ENCODE measurements around the gene SLCO3A1. TPM values are rescaled to one million over a fixed set of nuclear protein-coding genes. Genes with fewer than 3 reads are reported as not detected.

Gene SLCO3A1
- total RNA-seq, 1 experiment from 2014 or later = 9.1 TPM

DNA sequence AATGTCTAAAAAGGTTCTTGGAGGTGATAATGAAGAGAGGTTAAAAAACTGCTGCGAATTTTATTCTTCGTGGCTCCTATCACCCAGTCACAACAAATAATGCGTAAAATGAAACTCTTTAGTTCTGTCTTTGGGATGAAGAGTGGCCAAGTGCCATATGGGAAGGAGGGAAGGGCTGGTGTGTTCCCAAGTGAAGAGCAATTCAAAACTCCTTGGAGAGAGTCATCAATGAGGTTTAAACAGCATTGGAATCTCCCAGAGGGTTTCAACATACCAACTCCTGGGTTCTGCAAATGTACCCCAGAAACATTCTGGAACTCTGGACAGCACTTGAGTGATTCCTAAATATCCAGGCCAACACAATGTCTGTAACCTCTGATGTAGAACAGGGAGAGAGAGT is 45.3 kb downstream of the SLCO3A1 start (continued):
- TF ChIP-seq, protein P1, sequence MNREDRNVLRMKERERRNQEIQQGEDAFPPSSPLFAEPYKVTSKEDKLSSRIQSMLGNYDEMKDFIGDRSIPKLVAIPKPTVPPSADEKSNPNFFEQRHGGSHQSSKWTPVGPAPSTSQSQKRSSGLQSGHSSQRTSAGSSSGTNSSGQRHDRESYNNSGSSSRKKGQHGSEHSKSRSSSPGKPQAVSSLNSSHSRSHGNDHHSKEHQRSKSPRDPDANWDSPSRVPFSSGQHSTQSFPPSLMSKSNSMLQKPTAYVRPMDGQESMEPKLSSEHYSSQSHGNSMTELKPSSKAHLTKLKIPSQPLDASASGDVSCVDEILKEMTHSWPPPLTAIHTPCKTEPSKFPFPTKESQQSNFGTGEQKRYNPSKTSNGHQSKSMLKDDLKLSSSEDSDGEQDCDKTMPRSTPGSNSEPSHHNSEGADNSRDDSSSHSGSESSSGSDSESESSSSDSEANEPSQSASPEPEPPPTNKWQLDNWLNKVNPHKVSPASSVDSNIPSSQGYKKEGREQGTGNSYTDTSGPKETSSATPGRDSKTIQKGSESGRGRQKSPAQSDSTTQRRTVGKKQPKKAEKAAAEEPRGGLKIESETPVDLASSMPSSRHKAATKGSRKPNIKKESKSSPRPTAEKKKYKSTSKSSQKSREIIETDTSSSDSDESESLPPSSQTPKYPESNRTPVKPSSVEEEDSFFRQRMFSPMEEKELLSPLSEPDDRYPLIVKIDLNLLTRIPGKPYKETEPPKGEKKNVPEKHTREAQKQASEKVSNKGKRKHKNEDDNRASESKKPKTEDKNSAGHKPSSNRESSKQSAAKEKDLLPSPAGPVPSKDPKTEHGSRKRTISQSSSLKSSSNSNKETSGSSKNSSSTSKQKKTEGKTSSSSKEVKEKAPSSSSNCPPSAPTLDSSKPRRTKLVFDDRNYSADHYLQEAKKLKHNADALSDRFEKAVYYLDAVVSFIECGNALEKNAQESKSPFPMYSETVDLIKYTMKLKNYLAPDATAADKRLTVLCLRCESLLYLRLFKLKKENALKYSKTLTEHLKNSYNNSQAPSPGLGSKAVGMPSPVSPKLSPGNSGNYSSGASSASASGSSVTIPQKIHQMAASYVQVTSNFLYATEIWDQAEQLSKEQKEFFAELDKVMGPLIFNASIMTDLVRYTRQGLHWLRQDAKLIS (CRISPR knock-in tag; IDR thresholded peaks at IDR 0.05; ENCODE audit: borderline replicate concordance) = no peak

DNA sequence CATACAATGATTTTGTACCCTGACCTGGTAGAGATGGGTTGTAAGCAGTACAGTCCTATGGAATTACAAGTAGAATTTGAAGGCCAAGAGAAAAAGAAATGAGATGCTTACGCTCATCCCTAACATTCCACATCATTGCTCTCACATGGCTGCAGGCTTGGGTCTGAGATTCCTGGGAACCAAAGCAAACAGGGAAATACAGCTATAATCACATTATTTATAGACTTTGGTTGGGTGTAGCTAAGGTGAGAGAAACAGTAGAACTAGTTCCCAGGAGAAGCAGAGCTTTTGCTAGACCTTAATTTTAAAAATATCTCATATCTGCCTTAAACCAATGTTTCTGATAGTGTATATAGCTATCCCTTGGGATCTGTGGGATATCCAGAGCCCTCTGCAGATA is 51.4 kb downstream of the SLCO3A1 start:
- ChIA-PET CTCF (interaction anchor here (1.0 kb wide), 1 partner anchor 42 kb away, joined by 3 read pairs; no protein-coding TSS in a partner anchor), POLR2A (no interaction called here)
- ATAC-seq = no peak
- no peak overlapping the region for H3K4me3 Mint-ChIP-seq
- H3K4me1 Mint-ChIP-seq = peaks cover 20% of the 10 kb centered on the region
- no peaks in the 10 kb centered on the region for H3K36me3 Mint-ChIP-seq
- no peak overlapping the region for H3K27ac Mint-ChIP-seq
- H3K27me3 Mint-ChIP-seq (ENCODE audit: low read depth) = no peaks in the 10 kb centered on the region
- 0 out of 2 replicates have a peak, but pooled peaks cover 3% of the 10 kb centered on the region for H3K9me3 Mint-ChIP-seq
- DNase-seq (ENCODE audit: low spot score) = no peak
- TF ChIP-seq, protein P2, sequence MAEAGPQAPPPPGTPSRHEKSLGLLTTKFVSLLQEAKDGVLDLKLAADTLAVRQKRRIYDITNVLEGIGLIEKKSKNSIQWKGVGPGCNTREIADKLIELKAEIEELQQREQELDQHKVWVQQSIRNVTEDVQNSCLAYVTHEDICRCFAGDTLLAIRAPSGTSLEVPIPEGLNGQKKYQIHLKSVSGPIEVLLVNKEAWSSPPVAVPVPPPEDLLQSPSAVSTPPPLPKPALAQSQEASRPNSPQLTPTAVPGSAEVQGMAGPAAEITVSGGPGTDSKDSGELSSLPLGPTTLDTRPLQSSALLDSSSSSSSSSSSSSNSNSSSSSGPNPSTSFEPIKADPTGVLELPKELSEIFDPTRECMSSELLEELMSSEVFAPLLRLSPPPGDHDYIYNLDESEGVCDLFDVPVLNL (CRISPR knock-in tag; IDR thresholded peaks at IDR 0.05; ENCODE audit: borderline replicate concordance, low read depth) = no peak
- TF ChIP-seq ELF4 (CRISPR knock-in tag; IDR thresholded peaks at IDR 0.05; ENCODE audit: low read depth) = no peak
- no peak for TF ChIP-seq GTF2I (CRISPR knock-in tag; conservative IDR thresholded peaks at IDR 0.05)
- TF ChIP-seq, protein P3, sequence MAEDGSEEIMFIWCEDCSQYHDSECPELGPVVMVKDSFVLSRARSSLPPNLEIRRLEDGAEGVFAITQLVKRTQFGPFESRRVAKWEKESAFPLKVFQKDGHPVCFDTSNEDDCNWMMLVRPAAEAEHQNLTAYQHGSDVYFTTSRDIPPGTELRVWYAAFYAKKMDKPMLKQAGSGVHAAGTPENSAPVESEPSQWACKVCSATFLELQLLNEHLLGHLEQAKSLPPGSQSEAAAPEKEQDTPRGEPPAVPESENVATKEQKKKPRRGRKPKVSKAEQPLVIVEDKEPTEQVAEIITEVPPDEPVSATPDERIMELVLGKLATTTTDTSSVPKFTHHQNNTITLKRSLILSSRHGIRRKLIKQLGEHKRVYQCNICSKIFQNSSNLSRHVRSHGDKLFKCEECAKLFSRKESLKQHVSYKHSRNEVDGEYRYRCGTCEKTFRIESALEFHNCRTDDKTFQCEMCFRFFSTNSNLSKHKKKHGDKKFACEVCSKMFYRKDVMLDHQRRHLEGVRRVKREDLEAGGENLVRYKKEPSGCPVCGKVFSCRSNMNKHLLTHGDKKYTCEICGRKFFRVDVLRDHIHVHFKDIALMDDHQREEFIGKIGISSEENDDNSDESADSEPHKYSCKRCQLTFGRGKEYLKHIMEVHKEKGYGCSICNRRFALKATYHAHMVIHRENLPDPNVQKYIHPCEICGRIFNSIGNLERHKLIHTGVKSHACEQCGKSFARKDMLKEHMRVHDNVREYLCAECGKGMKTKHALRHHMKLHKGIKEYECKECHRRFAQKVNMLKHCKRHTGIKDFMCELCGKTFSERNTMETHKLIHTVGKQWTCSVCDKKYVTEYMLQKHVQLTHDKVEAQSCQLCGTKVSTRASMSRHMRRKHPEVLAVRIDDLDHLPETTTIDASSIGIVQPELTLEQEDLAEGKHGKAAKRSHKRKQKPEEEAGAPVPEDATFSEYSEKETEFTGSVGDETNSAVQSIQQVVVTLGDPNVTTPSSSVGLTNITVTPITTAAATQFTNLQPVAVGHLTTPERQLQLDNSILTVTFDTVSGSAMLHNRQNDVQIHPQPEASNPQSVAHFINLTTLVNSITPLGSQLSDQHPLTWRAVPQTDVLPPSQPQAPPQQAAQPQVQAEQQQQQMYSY (CRISPR knock-in tag; IDR thresholded peaks at IDR 0.05) = no peak
- TF ChIP-seq, protein P4, sequence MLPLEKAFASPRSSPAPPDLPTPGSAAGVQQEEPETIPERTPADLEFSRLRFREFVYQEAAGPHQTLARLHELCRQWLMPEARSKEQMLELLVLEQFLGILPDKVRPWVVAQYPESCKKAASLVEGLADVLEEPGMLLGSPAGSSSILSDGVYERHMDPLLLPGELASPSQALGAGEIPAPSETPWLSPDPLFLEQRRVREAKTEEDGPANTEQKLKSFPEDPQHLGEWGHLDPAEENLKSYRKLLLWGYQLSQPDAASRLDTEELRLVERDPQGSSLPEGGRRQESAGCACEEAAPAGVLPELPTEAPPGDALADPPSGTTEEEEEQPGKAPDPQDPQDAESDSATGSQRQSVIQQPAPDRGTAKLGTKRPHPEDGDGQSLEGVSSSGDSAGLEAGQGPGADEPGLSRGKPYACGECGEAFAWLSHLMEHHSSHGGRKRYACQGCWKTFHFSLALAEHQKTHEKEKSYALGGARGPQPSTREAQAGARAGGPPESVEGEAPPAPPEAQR (CRISPR knock-in tag; IDR thresholded peaks at IDR 0.05) = no peak
- TF ChIP-seq FOXP1 (CRISPR knock-in tag; IDR thresholded peaks at IDR 0.05; ENCODE audit: borderline replicate concordance) = no peak
- no peak for TF ChIP-seq NFATC4 (CRISPR knock-in tag; IDR thresholded peaks at IDR 0.05)
- TF ChIP-seq SMAD3 (CRISPR knock-in tag; IDR thresholded peaks at IDR 0.05; ENCODE audit: borderline replicate concordance) = no peak
- no peak for TF ChIP-seq ZNF138 (CRISPR knock-in tag; conservative IDR thresholded peaks at IDR 0.05)
- TF ChIP-seq, protein P5, sequence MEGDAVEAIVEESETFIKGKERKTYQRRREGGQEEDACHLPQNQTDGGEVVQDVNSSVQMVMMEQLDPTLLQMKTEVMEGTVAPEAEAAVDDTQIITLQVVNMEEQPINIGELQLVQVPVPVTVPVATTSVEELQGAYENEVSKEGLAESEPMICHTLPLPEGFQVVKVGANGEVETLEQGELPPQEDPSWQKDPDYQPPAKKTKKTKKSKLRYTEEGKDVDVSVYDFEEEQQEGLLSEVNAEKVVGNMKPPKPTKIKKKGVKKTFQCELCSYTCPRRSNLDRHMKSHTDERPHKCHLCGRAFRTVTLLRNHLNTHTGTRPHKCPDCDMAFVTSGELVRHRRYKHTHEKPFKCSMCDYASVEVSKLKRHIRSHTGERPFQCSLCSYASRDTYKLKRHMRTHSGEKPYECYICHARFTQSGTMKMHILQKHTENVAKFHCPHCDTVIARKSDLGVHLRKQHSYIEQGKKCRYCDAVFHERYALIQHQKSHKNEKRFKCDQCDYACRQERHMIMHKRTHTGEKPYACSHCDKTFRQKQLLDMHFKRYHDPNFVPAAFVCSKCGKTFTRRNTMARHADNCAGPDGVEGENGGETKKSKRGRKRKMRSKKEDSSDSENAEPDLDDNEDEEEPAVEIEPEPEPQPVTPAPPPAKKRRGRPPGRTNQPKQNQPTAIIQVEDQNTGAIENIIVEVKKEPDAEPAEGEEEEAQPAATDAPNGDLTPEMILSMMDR (IDR thresholded peaks at IDR 0.05) = no peak
- TF ChIP-seq, protein P6, sequence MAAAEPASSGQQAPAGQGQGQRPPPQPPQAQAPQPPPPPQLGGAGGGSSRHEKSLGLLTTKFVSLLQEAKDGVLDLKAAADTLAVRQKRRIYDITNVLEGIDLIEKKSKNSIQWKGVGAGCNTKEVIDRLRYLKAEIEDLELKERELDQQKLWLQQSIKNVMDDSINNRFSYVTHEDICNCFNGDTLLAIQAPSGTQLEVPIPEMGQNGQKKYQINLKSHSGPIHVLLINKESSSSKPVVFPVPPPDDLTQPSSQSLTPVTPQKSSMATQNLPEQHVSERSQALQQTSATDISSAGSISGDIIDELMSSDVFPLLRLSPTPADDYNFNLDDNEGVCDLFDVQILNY (CRISPR knock-in tag; IDR thresholded peaks at IDR 0.05) = no peak
- TF ChIP-seq, protein P7, sequence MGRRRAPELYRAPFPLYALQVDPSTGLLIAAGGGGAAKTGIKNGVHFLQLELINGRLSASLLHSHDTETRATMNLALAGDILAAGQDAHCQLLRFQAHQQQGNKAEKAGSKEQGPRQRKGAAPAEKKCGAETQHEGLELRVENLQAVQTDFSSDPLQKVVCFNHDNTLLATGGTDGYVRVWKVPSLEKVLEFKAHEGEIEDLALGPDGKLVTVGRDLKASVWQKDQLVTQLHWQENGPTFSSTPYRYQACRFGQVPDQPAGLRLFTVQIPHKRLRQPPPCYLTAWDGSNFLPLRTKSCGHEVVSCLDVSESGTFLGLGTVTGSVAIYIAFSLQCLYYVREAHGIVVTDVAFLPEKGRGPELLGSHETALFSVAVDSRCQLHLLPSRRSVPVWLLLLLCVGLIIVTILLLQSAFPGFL (CRISPR knock-in tag; IDR thresholded peaks at IDR 0.05; ENCODE audit: borderline replicate concordance) = no peak
- TF ChIP-seq FOXJ3 (CRISPR knock-in tag; IDR thresholded peaks at IDR 0.05; ENCODE audit: borderline replicate concordance) = no peak
- TF ChIP-seq ZNF317 (CRISPR knock-in tag; IDR thresholded peaks at IDR 0.05; ENCODE audit: borderline replicate concordance, low read depth) = no peak
- no peak for TF ChIP-seq PRRX2 (CRISPR knock-in tag; IDR thresholded peaks at IDR 0.05)
- TF ChIP-seq, protein P8, sequence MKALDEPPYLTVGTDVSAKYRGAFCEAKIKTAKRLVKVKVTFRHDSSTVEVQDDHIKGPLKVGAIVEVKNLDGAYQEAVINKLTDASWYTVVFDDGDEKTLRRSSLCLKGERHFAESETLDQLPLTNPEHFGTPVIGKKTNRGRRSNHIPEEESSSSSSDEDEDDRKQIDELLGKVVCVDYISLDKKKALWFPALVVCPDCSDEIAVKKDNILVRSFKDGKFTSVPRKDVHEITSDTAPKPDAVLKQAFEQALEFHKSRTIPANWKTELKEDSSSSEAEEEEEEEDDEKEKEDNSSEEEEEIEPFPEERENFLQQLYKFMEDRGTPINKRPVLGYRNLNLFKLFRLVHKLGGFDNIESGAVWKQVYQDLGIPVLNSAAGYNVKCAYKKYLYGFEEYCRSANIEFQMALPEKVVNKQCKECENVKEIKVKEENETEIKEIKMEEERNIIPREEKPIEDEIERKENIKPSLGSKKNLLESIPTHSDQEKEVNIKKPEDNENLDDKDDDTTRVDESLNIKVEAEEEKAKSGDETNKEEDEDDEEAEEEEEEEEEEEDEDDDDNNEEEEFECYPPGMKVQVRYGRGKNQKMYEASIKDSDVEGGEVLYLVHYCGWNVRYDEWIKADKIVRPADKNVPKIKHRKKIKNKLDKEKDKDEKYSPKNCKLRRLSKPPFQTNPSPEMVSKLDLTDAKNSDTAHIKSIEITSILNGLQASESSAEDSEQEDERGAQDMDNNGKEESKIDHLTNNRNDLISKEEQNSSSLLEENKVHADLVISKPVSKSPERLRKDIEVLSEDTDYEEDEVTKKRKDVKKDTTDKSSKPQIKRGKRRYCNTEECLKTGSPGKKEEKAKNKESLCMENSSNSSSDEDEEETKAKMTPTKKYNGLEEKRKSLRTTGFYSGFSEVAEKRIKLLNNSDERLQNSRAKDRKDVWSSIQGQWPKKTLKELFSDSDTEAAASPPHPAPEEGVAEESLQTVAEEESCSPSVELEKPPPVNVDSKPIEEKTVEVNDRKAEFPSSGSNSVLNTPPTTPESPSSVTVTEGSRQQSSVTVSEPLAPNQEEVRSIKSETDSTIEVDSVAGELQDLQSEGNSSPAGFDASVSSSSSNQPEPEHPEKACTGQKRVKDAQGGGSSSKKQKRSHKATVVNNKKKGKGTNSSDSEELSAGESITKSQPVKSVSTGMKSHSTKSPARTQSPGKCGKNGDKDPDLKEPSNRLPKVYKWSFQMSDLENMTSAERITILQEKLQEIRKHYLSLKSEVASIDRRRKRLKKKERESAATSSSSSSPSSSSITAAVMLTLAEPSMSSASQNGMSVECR (CRISPR knock-in tag; IDR thresholded peaks at IDR 0.05; ENCODE audit: borderline replicate concordance) = no peak
